Brain microvascular endothelial cell (primary cell): ENCODE measurements around the gene TCERG1L.
"Not testable (repeated sequence)": the region's sequence is repeated elsewhere in the genome, so short reads cannot be mapped to it uniquely, and the experiment has no call there.

Experiments
- DNase-seq: peaks from one replicate; pipeline ENCODE4 v3.0.0-alpha.2; 2020
- H3K27ac ChIP-seq: fragments of 250-450 bp; sonication (Bioruptor Pico); 2 replicates; pipeline ENCODE4 v1.5.1; 2020; ENCODE audit warnings: mild to moderate bottlenecking, moderate library complexity
- H3K27me3 ChIP-seq: fragments of 250-450 bp; sonication (Bioruptor Pico); replicated peaks from 2 replicates; pipeline ENCODE4 v1.5.1; 2020; ENCODE audit warnings: mild to moderate bottlenecking
- H3K36me3 ChIP-seq: fragments of 250-450 bp; sonication (Bioruptor Pico); replicated peaks from 2 replicates; pipeline ENCODE4 v1.5.1; 2020; ENCODE audit warnings: mild to moderate bottlenecking
- H3K4me3 ChIP-seq: 2 replicates; pipeline ENCODE4 v1.5.1; 2011; ENCODE audit warnings: low read depth, mild to moderate bottlenecking, control low read depth, low read length, moderate library complexity
- in situ Hi-C: cut with HindIII; loops from 2 replicates; pipeline ENCODE4 v1.10.0; 2017; ENCODE audit warnings: low sequenced_read_pairs, low pct_ligation_motif_present
- TF ChIP-seq, protein P1 (sequence below): IDR thresholded peaks from 2 replicates; pipeline ENCODE4 v1.5.1; 2011; ENCODE audit warnings: low read depth, mild to moderate bottlenecking, moderate library complexity, low read length, control low read depth, inconsistent platforms; ENCODE audit errors: missing control alignments

Gene TCERG1L

DNA sequence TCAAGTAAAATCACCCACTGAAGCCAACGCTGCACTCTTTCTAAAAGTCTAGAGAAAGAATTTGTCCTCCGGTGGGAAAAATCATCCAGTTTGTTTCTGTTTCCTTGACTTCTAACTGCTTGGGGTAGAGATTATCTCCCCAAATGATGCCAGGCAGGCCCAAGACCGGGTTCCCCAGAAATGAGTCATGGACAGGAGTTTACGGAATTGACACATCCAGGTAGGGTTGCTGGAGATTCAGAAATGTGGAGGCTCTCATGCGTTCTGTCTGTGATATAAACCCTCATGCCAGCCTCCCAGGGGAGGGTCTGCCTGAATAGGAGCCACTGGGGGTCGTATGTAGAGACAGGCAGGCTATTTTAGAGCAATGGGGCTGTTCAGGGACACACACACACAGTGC is 230.9 kb downstream of the TCERG1L start:
- no peaks in the 10 kb centered on the region for H3K36me3 ChIP-seq
- H3K27me3 ChIP-seq, result no peaks in the 10 kb centered on the region
- DNase-seq, result no peak
- TF ChIP-seq, protein P1, sequence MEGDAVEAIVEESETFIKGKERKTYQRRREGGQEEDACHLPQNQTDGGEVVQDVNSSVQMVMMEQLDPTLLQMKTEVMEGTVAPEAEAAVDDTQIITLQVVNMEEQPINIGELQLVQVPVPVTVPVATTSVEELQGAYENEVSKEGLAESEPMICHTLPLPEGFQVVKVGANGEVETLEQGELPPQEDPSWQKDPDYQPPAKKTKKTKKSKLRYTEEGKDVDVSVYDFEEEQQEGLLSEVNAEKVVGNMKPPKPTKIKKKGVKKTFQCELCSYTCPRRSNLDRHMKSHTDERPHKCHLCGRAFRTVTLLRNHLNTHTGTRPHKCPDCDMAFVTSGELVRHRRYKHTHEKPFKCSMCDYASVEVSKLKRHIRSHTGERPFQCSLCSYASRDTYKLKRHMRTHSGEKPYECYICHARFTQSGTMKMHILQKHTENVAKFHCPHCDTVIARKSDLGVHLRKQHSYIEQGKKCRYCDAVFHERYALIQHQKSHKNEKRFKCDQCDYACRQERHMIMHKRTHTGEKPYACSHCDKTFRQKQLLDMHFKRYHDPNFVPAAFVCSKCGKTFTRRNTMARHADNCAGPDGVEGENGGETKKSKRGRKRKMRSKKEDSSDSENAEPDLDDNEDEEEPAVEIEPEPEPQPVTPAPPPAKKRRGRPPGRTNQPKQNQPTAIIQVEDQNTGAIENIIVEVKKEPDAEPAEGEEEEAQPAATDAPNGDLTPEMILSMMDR, result no peak
- H3K4me3 ChIP-seq, result no peak overlapping the region
- in situ Hi-C loops, result no loop called here
- H3K27ac ChIP-seq, result no peak overlapping the region

DNA sequence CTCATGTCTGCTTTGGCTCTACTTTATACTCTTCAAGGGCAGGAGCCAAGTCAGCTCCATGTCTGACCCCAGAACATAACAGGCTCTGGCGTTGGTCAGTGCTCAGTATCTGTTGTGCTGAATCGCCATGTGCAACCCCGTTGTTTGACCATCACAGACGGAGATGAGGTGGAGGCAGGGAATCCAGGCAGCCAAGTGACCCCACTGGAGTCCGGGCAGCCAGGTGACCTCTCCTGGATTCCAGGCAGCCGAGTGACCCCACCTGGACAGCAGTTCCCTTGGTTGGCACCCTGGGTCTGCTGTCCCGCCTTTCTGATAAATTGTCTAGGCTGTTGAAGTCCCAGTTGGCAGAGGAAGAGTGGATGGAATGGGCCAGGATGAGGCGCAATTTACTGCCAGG is 232.2 kb downstream of the TCERG1L start:
- no peak for DNase-seq
- no peaks in the 10 kb centered on the region for H3K27me3 ChIP-seq
- no peak overlapping the region for H3K27ac ChIP-seq
- in situ Hi-C loops, result no loop called here
- H3K4me3 ChIP-seq, result no peak overlapping the region
- TF ChIP-seq, protein P1, result no peak
- no peaks in the 10 kb centered on the region for H3K36me3 ChIP-seq

DNA sequence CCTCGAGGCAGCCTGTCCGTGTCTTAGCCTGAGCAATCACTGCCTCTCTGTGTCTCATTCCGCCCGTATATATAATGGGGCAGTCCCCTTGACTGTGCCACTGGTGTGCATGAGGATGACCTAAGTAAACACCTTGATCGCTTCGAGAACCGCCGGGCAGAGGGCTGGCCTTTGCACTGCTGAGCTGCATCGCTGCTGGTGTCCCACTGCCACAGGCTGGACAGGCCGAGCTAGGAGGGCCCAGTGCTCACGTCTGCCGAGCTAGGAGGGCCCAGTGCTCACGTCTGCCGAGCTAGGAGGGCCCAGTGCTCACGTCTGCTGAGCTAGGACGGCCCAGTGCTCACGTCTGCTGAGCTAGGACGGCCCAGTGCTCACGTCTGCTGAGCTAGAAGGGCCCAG is 232.6 kb downstream of the TCERG1L start:
- in situ Hi-C loops, H3K4me3 ChIP-seq, H3K27me3 ChIP-seq, H3K36me3 ChIP-seq, H3K27ac ChIP-seq, DNase-seq: not testable (repeated sequence)

DNA sequence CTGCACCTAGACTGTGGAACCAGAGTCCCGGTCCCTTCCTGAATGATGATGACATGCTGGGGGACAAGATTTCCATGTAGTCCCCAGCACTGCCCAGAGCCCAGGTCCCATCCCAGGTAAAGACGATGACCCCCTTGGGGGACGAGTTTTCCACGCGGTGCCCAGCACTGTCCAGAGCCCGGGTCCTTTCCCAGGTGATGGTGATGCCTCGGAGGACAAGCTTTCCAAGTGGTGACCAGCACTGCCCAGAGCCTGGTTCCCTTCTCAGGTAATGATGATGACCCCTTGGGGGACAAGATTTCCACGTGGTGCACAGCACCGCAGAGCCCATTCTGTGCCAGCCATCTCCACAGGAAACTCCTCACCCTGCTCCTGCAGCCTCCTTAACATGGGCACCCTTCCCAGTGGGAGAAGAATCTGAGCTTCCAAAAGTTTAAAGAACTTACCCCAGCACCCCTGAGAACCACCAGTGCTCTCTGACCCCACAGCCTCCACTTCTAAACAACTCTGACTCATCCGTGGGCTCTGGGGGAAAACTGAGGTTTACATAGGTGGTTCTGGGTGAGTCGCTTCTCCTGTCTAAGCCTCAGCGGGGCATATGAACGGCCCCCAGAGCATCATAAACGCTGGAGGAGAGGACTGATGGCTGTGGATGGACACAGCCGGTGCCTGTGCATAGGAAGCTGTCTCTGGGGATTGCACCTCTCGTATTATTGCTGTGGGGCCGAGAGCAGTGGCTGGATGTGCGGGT is 233.2 kb downstream of the TCERG1L start:
- no peak for DNase-seq
- H3K4me3 ChIP-seq, result no peak overlapping the region
- TF ChIP-seq, protein P1, result no peak
- no peak overlapping the region for H3K27ac ChIP-seq
- no peaks in the 10 kb centered on the region for H3K27me3 ChIP-seq
- in situ Hi-C loops, result no loop called here
- no peaks in the 10 kb centered on the region for H3K36me3 ChIP-seq

DNA sequence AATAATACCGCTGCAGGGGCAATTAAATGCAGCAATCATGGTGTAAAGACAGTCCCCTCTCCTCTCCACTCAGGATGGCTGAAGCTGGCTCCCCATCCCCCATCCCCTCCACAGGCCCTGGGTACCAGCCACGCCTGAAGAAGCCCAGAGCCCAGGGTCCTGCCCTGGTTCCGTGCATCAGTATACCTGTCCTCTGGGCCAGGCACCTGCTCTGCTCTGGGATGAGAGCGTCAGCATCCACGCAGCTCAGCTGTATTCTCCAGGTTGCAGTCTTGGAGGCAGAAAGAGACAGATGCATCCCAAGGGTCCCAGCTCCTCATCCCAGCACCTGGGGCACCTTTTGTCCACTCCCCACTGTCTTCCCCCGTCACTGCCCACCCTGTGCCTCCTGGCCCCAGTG is 233.8 kb downstream of the TCERG1L start:
- no peaks in the 10 kb centered on the region for H3K36me3 ChIP-seq
- in situ Hi-C loops, result no loop called here
- no peak for DNase-seq
- H3K4me3 ChIP-seq, result no peak overlapping the region
- no peaks in the 10 kb centered on the region for H3K27me3 ChIP-seq
- TF ChIP-seq, protein P1, result no peak
- no peak overlapping the region for H3K27ac ChIP-seq

DNA sequence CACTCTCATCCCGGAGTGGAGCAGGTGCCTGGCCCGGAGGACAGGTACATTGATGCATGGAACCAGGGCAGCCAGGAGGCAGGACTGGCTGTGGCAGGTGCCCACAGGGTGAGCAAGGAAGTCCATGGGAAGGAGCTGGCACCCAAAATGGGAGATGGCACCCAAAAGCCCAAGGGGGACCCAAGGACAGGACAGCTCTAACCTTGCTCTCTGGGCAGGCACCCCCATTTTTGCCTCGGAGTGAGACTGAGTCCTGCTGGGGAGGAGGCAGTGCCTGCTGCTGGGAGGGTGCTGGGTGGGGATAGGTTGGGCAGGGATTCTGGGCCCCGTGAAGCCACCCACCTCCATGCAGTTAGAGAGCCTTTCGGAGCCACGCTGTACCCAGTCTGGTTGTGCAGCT is 234.5 kb downstream of the TCERG1L start:
- in situ Hi-C loops, result no loop called here
- DNase-seq, result no peak
- Histone ChIP-seq H3K27me3 (no peaks in the 10 kb centered on the region), H3K4me3 (no peak overlapping the region), H3K36me3 (no peaks in the 10 kb centered on the region), H3K27ac (no peak overlapping the region)
- TF ChIP-seq, protein P1, result no peak
